SK-N-SH (cell line): ENCODE data around the gene FASTKD2. TPM values are rescaled to one million over a fixed set of nuclear protein-coding genes. Genes with fewer than 3 reads are reported as not detected.

Experiments used
- CTCF ChIA-PET: fragments of 300-600, 350-600 bp; formaldehyde crosslinking; extraction: SDS; loops from one replicate; lab custom pipeline; 2021; lab: Yijun Ruan, JAX
- POLR2A ChIA-PET: fragments of 350-600 bp; sonication (Branson Sonifier 250); formaldehyde crosslinking; extraction: SDS; loops from one replicate; lab custom pipeline; 2020; ENCODE audit warnings: antibody characterized with exemption, inconsistent platforms; lab: Yijun Ruan, JAX
- DNase-seq: peaks from one replicate; pipeline ENCODE4 v3.0.0; 2012
- H2AFZ ChIP-seq: fragments of 200-600 bp; sonication (generic); 2 replicates; pipeline ENCODE4 v1.8.1; 2016; ENCODE audit warnings: antibody characterized with exemption, mild to moderate bottlenecking, low read depth
- H3F3A ChIP-seq: fragments of 200-600 bp; sonication (generic); replicated peaks from 2 replicates; pipeline ENCODE3; 2016; ENCODE audit warnings: antibody characterized with exemption, mild to moderate bottlenecking; ENCODE audit not compliant: insufficient read depth
- H3K27ac ChIP-seq, 2 experiments: fragments of 200-500 bp in 1 of 2; fragments of 200-600 bp in 1 of 2; sonication (Bioruptor generic) in 1 of 2; sonication (generic), shearing (Covaris generic) in 1 of 2; 2 replicates each; pipeline versions ENCODE4 v1.5.1 to v1.6.1; 2014 to 2016; ENCODE audit warnings: low read depth in 2 of 2, inconsistent platforms in 1 of 2, low read length in 1 of 2, mild to moderate bottlenecking in 1 of 2, mixed read lengths in 1 of 2
- H3K27me3 ChIP-seq: fragments of 200-600 bp; sonication (generic), shearing (Covaris generic); 2 replicates; pipeline ENCODE4 v1.6.1; 2016; ENCODE audit warnings: mixed run types; ENCODE audit not compliant: insufficient read depth
- H3K36me3 ChIP-seq, 2 experiments: fragments of 200-500 bp in 1 of 2; fragments of 200-600 bp in 1 of 2; sonication (Bioruptor generic) in 1 of 2; sonication (generic) in 1 of 2; replicated peaks in 1 of 2; 2 replicates each; pipeline versions ENCODE3 to v1.5.1; 2014 to 2016; ENCODE audit warnings: low read length in 1 of 2, mild to moderate bottlenecking in 1 of 2; ENCODE audit not compliant: insufficient read depth in 2 of 2, control insufficient read depth in 1 of 2
- H3K4me1 ChIP-seq, 2 experiments: fragments of 200-500 bp in 1 of 2; fragments of 200-600 bp in 1 of 2; sonication (Bioruptor generic) in 1 of 2; sonication (generic), shearing (Covaris generic) in 1 of 2; 2 replicates each; pipeline versions ENCODE4 v1.5.1 to v1.6.1; 2014 to 2016; ENCODE audit warnings: low read depth in 1 of 2, low read length in 1 of 2, mixed run types in 1 of 2; ENCODE audit not compliant: insufficient read depth in 2 of 2, control insufficient read depth in 1 of 2
- H3K4me2 ChIP-seq: fragments of 200-600 bp; sonication (generic), shearing (Covaris generic); 2 replicates; pipeline ENCODE4 v1.6.1; 2017; ENCODE audit warnings: mixed run types
- H3K4me3 ChIP-seq, 2 experiments: fragments of 200-500 bp in 1 of 2; fragments of 200-600 bp in 1 of 2; sonication (Bioruptor generic) in 1 of 2; sonication (generic), shearing (Covaris generic) in 1 of 2; 2 replicates each; pipeline versions ENCODE4 v1.5.1 to v1.8.1; 2014 to 2016; ENCODE audit warnings: low read depth in 2 of 2, inconsistent platforms in 1 of 2, low read length in 1 of 2, mild to moderate bottlenecking in 1 of 2, mixed read lengths in 1 of 2, moderate library complexity in 1 of 2
- H3K79me2 ChIP-seq: fragments of 200-600 bp; sonication (generic); 2 replicates; pipeline ENCODE4 v1.8.1; 2017; ENCODE audit warnings: mild to moderate bottlenecking; ENCODE audit not compliant: insufficient read depth
- H3K9ac ChIP-seq: fragments of 200-600 bp; sonication (generic); 2 replicates; pipeline ENCODE4 v1.6.1; 2017; ENCODE audit warnings: mixed run types
- H3K9me2 ChIP-seq: fragments of 200-600 bp; sonication (generic); 2 replicates; pipeline ENCODE4 v1.6.1; 2017; ENCODE audit warnings: mixed run types
- H3K9me3 ChIP-seq: fragments of 200-600 bp; sonication (generic); 2 replicates; pipeline ENCODE4 v1.6.1; 2017; ENCODE audit warnings: mixed run types, mild to moderate bottlenecking, moderate library complexity
- H4K20me1 ChIP-seq: fragments of 200-600 bp; sonication (generic); 2 replicates; pipeline ENCODE4 v1.6.1; 2017; ENCODE audit warnings: mild to moderate bottlenecking, mixed run types; ENCODE audit not compliant: insufficient read depth
- CTCF ChIP-seq: fragments of 200-600 bp; sonication (generic); IDR thresholded peaks from 2 replicates; pipeline ENCODE4 v1.6.1; 2017; ENCODE audit warnings: antibody characterized with exemption, mild to moderate bottlenecking, moderate library complexity
- EZH2phosphoT487 ChIP-seq: fragments of 200-600 bp; sonication (generic); IDR thresholded peaks from 2 replicates; pipeline ENCODE4 v1.6.1; 2017; ENCODE audit warnings: low read depth, mixed run types, mild to moderate bottlenecking, antibody characterized with exemption, moderate library complexity, borderline replicate concordance
- FOXM1 ChIP-seq: IDR thresholded peaks from 2 replicates; pipeline ENCODE4 v1.4.0; 2012; ENCODE audit warnings: low read depth, mild to moderate bottlenecking
- JUND ChIP-seq: IDR thresholded peaks from 2 replicates; pipeline ENCODE4 v1.4.0; 2012
- MXI1 ChIP-seq: IDR thresholded peaks from 2 replicates; pipeline ENCODE4 v1.6.1; 2012; ENCODE audit warnings: mild to moderate bottlenecking, low read depth, low read length, improper control_type of control experiment
- NFIC ChIP-seq: IDR thresholded peaks from 2 replicates; pipeline ENCODE4 v1.4.0; 2012; ENCODE audit warnings: borderline replicate concordance
- NRF1 ChIP-seq: IDR thresholded peaks from 2 replicates; pipeline ENCODE4 v1.6.1; 2012; ENCODE audit warnings: low read depth, mild to moderate bottlenecking, low read length
- RAD21 ChIP-seq: IDR thresholded peaks from 2 replicates; pipeline ENCODE4 v1.6.1; 2012; ENCODE audit warnings: mild to moderate bottlenecking, low read length
- RFX5 ChIP-seq: IDR thresholded peaks from 2 replicates; pipeline ENCODE4 v1.6.1; 2012; ENCODE audit warnings: mild to moderate bottlenecking, improper control_type of control experiment, low read length
- RXRA ChIP-seq: IDR thresholded peaks from 2 replicates; pipeline ENCODE4 v1.4.0; 2012; ENCODE audit warnings: low read depth, mild to moderate bottlenecking, borderline replicate concordance
- SIN3A ChIP-seq: IDR thresholded peaks from 2 replicates; pipeline ENCODE4 v1.6.1; 2012; ENCODE audit warnings: low read depth, mild to moderate bottlenecking, low read length, moderate library complexity, borderline replicate concordance
- TAF1 ChIP-seq: IDR thresholded peaks from 2 replicates; pipeline ENCODE4 v1.6.1; 2012; ENCODE audit warnings: low read depth, mild to moderate bottlenecking, low read length, moderate library complexity, borderline replicate concordance
- TEAD4 ChIP-seq: IDR thresholded peaks from 2 replicates; pipeline ENCODE4 v1.4.0; 2012; ENCODE audit warnings: mild to moderate bottlenecking, borderline replicate concordance; ENCODE audit not compliant: insufficient read depth
- WGBS: methylation state at CpG from one replicate; pipeline ENCODE4 v1.1.6; 2017; ENCODE audit warnings: low lambda C conversion rate; 5-methylcytosine and 5-hydroxymethylcytosine counted together
- polyA plus RNA-seq, 3 experiments: library from polyadenylated mRNA; depleted of rRNA; stranded (reverse); fragments of >200 nt; gene quantifications; 2 replicates each; pipeline ENCODE4 v1.2.3, GENCODE V29; 2012
- TF ChIP-seq, protein P1 (sequence below): fragments of 150-350 bp; IDR thresholded peaks from 2 replicates; pipeline ENCODE4 v1.6.1; 2017; ENCODE audit warnings: antibody characterized with exemption, low read length, low read depth, borderline replicate concordance
- TF ChIP-seq, protein P2 (sequence below): fragments of 150-350 bp; IDR thresholded peaks from 2 replicates; pipeline ENCODE4 v1.6.1; 2016; ENCODE audit warnings: mild to moderate bottlenecking, low read depth, low read length
- TF ChIP-seq, protein P3 (sequence below): IDR thresholded peaks from 2 replicates; pipeline ENCODE4 v1.6.1; 2012; ENCODE audit warnings: mild to moderate bottlenecking, low read depth, low read length, moderate library complexity
- TF ChIP-seq, protein P4 (sequence below): IDR thresholded peaks from 2 replicates; pipeline ENCODE4 v1.4.0; 2012; ENCODE audit warnings: low read depth, borderline replicate concordance

The FASTKD2 gene
- polyA plus RNA-seq, 1 of the 3 experiments (the other 2 are of a cell fraction), result 15.1 TPM

GRCh38 chr2:206802654-206803514, 37.5 kb downstream of the FASTKD2 start:
- Histone ChIP-seq H3K79me2 (no peaks in the 10 kb centered on the region), H3K9me2 (no peaks in the 10 kb centered on the region), H4K20me1 (no peaks in the 10 kb centered on the region)
- CTCF ChIA-PET, result interaction anchor here (0.6 to 6.7 kb wide), 6 partner anchors 21 to 673 kb away, joined by 3 to 111 read pairs (median 4); no protein-coding TSS in a partner anchor
- WGBS, result 89% methylated on average over 7 of the region's 7 CpGs
- TF ChIP-seq, protein P1, sequence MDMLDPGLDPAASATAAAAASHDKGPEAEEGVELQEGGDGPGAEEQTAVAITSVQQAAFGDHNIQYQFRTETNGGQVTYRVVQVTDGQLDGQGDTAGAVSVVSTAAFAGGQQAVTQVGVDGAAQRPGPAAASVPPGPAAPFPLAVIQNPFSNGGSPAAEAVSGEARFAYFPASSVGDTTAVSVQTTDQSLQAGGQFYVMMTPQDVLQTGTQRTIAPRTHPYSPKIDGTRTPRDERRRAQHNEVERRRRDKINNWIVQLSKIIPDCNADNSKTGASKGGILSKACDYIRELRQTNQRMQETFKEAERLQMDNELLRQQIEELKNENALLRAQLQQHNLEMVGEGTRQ, result no peak
- TF ChIP-seq RFX5 (no peak), JUND (no peak), NFIC (no peak), EZH2phosphoT487 (no peak), MXI1 (no peak)
- TF ChIP-seq, all 33 proteins: peak for 0
- H3F3A ChIP-seq, result no peaks in the 10 kb centered on the region
- POLR2A ChIA-PET, result no interaction called here
- no peaks in the 10 kb centered on the region for H3K9me3 ChIP-seq
- no peaks in the 10 kb centered on the region for H3K36me3 ChIP-seq
- H2AFZ ChIP-seq, result no peak overlapping the region
- H3K27ac ChIP-seq, result no peak overlapping the region
- H3K4me2 ChIP-seq, result no peak overlapping the region
- H3K4me3 ChIP-seq, result no peak overlapping the region
- H3K27me3 ChIP-seq, result no peaks in the 10 kb centered on the region
- H3K4me1 ChIP-seq, result peaks cover 0 to 29% of the 10 kb centered on the region in 2 experiments; a peak in 1 of 4 replicates
- no peak for DNase-seq
- no peak overlapping the region for H3K9ac ChIP-seq

GRCh38 chr2:206804326-206804725, 38.9 kb downstream of the FASTKD2 start:
- POLR2A ChIA-PET, result interaction anchor here (0.7 kb wide), 1 partner anchor 24 kb away, joined by 3 read pairs; no protein-coding TSS in a partner anchor
- Histone ChIP-seq H3K27me3 (no peaks in the 10 kb centered on the region), H3K9me3 (no peaks in the 10 kb centered on the region), H3F3A (no peaks in the 10 kb centered on the region), H3K9me2 (no peaks in the 10 kb centered on the region), H3K79me2 (no peaks in the 10 kb centered on the region), H3K4me1 (peaks cover 0 to 29% of the 10 kb centered on the region in 2 experiments; a peak in 1 of 4 replicates), H3K27ac (no peak overlapping the region), H3K4me2 (no peak overlapping the region), H3K9ac (no peak overlapping the region), H4K20me1 (no peaks in the 10 kb centered on the region), H3K4me3 (no peak overlapping the region), H3K36me3 (no peaks in the 10 kb centered on the region), H2AFZ (no peak overlapping the region)
- CTCF ChIA-PET, result interaction anchor here (1.3 to 6.7 kb wide), 6 partner anchors 22 to 672 kb away, joined by 3 to 89 read pairs (median 4); no protein-coding TSS in a partner anchor
- WGBS, result 85% methylated on average over 5 of the region's 5 CpGs
- no peak for TF ChIP-seq JUND
- TF ChIP-seq NRF1, result no peak
- TF ChIP-seq SIN3A, result no peak
- TF ChIP-seq FOXM1, result no peak
- no peak for TF ChIP-seq RAD21
- no peak for TF ChIP-seq RXRA
- TF ChIP-seq TAF1, result no peak
- TF ChIP-seq, protein P2, sequence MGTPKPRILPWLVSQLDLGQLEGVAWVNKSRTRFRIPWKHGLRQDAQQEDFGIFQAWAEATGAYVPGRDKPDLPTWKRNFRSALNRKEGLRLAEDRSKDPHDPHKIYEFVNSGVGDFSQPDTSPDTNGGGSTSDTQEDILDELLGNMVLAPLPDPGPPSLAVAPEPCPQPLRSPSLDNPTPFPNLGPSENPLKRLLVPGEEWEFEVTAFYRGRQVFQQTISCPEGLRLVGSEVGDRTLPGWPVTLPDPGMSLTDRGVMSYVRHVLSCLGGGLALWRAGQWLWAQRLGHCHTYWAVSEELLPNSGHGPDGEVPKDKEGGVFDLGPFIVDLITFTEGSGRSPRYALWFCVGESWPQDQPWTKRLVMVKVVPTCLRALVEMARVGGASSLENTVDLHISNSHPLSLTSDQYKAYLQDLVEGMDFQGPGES, result no peak
- no peak for TF ChIP-seq CTCF
- no peak for TF ChIP-seq TEAD4
- TF ChIP-seq, protein P3, sequence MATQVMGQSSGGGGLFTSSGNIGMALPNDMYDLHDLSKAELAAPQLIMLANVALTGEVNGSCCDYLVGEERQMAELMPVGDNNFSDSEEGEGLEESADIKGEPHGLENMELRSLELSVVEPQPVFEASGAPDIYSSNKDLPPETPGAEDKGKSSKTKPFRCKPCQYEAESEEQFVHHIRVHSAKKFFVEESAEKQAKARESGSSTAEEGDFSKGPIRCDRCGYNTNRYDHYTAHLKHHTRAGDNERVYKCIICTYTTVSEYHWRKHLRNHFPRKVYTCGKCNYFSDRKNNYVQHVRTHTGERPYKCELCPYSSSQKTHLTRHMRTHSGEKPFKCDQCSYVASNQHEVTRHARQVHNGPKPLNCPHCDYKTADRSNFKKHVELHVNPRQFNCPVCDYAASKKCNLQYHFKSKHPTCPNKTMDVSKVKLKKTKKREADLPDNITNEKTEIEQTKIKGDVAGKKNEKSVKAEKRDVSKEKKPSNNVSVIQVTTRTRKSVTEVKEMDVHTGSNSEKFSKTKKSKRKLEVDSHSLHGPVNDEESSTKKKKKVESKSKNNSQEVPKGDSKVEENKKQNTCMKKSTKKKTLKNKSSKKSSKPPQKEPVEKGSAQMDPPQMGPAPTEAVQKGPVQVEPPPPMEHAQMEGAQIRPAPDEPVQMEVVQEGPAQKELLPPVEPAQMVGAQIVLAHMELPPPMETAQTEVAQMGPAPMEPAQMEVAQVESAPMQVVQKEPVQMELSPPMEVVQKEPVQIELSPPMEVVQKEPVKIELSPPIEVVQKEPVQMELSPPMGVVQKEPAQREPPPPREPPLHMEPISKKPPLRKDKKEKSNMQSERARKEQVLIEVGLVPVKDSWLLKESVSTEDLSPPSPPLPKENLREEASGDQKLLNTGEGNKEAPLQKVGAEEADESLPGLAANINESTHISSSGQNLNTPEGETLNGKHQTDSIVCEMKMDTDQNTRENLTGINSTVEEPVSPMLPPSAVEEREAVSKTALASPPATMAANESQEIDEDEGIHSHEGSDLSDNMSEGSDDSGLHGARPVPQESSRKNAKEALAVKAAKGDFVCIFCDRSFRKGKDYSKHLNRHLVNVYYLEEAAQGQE, result no peak
- no peak for TF ChIP-seq RFX5
- TF ChIP-seq EZH2phosphoT487, result no peak
- TF ChIP-seq, protein P4, sequence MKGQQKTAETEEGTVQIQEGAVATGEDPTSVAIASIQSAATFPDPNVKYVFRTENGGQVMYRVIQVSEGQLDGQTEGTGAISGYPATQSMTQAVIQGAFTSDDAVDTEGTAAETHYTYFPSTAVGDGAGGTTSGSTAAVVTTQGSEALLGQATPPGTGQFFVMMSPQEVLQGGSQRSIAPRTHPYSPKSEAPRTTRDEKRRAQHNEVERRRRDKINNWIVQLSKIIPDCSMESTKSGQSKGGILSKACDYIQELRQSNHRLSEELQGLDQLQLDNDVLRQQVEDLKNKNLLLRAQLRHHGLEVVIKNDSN, result no peak
- DNase-seq, result no peak
